NCI-H1105 treated with DMSO at 0.1 percent for 48 hours (cell line): ENCODE measurements around the gene UBFD1.
"Not testable (repeated sequence)": the region's sequence is repeated elsewhere in the genome, so short reads cannot be mapped to it uniquely, and the experiment has no call there.

ENCODE experiments used
- DNase-seq: peaks from one replicate; lab custom pipeline; 2025; lab: John Stamatoyannopoulos, UW

Gene UBFD1, protein sequence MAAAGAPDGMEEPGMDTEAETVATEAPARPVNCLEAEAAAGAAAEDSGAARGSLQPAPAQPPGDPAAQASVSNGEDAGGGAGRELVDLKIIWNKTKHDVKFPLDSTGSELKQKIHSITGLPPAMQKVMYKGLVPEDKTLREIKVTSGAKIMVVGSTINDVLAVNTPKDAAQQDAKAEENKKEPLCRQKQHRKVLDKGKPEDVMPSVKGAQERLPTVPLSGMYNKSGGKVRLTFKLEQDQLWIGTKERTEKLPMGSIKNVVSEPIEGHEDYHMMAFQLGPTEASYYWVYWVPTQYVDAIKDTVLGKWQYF

DNA sequence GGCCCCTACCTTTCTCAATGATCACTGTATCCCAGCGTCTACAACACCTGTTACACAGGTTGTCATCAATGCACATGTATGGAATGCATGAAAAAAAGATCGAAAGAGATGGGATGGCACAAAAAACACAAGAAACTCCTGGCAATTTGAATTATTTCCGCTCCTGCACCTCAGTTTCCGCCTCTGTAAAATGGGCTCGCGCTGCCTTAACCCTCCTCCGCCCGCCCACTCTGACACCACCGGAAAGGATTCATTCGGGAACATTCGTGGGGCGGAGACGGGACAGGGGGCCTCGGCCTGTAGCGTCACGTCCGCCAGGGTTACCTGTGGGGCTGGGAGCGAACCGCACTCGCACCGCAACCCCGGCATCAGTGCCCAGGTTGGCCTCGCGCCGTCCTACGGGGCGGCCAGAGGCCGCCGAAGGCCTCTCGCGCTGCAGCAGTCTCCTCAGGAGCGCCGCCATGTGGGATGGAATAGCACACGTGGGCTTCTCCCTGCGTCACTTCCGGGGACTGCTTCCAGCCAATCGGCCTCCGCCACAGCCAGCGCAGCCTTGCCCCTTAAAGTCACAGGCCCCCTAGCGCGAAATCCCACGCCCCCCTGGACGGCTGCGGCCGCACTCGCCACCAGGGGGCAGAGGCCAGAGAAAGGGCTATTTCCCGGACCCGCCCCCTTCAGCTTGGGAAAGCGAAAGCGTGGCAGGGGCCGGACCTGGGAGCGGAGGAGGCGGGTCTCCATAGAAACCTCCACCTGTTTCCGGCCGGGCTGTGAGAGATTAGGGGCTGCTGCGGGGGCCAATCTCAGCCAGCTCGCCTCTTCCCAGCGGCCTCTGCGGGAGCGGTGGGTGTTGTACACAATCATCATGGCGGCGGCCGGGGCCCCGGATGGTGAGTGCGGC, at the start of gene UBFD1, which contains the start of gene EARS2:
UBFD1 (plus strand) TSS at position 847 of the 898 bp plus-strand sequence; CDS start at position 863, 16 bp downstream.
EARS2 (minus strand) TSS at position 470 of the 898 bp plus-strand sequence; CDS start at position 463, 7 bp downstream.
- peak; percentile 96 for DNase-seq

DNA sequence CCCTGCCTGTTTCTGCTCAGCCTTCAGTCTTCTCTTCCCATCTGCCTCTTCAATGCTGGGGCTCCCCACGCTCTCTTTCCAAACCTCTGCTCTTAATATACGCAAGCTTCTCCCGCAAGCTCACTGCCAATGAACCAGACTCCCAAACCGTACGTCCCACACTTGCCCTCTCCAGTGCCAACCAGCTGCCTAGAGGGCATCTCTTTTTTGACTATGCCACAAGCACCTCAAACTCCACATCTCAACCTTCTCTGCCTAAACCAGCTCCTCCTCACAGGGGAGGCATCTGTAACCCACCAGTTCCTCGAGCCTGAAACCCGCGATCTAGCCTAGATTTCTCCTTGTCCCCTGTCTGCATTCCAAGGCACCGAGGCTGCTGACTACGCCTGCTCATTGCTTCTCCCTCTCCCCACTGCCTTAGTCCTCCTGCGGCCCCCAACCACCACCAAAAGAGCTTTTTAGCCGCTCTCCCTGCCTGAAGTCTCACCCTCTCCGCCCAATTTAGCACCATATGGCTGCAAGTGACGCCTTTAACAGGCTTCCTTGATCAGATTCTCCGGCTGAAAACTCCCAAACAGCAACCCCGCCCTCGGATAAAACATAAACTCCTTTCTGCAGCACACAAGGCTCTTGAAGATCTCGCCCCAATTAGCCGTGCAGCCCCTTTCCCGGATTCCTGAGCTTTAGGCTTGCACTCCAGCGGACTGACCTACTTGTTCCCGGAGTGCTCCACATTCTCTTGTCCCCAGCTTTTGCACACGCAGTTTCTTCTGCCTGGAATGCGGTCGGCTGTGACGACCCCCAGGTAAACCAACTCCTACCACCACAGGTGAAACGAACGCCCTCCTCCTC, 48.7 kb upstream of the UBFD1 start:
- no peak for DNase-seq

- no peak for DNase-seq
Measured at GRCh38 chr16:23509441-23509754, 48.1 kb upstream of the UBFD1 start.

- no peak for DNase-seq
Measured at GRCh38 chr16:23509782-23510163, 47.8 kb upstream of the UBFD1 start.

- peak; percentile 73 for DNase-seq
Measured at GRCh38 chr16:23510164-23510914, 47.2 kb upstream of the UBFD1 start, which contains the start of gene GGA2. GGA2 (minus strand) TSS chr16:23510494; CDS start chr16:23510411, 83 bp downstream.

GRCh38 chr16:23510915-23511270, 46.6 kb upstream of the UBFD1 start:
- not testable (repeated sequence) for DNase-seq

DNA sequence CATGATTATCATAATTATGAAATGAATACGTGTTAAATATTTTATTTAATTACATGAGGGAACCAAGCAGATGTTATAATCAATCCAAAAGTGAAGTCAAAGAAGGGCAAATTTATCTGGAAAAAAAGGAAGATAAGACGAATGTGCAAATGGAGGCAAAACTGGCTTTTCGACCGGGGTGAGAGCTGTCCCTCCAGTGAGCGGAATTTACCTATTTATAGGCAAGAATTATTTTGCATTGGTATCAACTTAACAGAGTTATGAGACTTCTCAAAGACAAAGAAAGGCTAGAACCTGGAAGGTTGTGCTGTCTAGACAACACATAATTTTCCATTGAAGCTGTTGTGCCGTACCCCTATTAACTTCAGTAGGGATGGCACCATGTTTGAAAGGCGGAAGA, 45.8 kb upstream of the UBFD1 start:
- no peak for DNase-seq

DNA sequence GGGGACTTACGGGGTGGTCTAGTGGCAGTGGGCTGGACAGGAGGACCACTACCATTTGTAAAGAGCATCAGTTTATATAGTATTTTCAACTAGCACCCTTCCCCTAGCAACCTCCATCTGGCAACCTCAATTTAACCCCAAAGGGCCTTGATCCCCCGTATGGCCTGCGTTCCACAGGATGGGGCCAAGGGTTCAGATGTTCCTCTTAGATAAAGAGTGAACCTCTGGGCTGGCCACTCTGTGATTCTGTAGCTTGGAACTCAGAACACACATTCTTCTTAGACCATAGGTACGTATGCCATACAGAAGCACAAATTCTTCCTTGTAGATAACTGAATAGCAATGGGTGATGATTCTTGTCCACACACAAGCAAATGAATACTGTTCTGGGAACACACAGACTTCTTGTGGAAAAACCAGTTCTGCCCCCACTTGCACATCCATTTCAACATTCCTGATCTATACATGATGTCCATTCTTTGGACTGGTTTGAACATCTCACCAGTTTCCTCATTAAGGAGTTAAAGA, 45.3 kb upstream of the UBFD1 start:
- no peak for DNase-seq

DNA sequence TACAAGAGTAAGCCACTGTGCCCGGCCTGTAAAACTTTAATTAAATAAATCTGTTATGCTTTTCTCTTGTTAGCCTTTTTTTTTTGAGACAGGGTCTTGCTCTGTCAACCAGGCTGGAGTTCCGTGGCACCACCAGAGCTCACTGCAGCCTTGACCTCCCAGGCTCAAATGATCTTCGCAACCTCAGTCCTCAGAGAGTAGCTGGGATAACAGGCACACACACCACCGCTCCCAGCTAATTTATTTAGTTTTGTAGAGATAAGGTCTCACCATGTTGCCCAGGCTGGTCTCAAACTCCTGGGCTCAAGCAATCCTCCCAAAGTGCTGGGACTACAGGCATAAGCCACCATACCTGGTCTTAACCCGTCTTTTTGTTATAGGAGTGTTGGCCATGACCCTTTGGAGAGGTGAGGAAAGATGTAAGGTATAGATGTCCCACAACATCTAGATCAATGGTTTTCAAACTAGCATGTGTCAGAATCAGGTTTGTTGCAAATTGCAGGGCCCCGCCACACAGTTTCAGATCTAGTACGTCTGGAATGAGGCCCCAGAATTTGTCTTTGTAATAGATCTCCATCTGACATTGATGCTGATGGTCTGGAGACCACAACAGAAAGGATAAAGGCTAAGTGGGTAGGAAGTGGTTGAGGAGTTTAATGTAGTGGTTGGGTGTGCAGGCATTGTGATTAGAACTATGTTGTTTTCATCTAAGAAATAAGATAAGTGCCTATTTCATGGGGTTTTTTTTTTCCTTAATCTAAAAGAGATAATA, 43.0 kb upstream of the UBFD1 start:
- DNase-seq, result no peak

DNA sequence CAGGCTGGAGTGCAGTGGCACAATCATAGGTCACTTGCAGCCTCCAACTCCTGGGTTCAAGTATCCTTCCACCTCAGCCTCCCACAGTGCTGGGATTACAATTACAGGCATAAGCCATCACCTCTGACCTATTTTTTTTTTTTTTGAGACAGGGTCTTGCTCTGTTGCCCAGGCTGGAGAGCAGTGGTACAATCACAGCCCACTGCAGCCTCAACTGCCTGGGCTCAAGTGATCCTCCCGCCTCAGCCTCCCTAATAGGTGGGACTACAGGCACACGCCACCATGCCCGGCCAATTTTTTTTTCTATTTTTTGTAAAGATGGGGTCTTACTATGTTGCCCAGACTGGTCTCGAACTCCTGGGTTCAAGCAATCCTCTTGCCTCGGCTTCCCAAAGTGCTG, 41.6 kb upstream of the UBFD1 start:
- DNase-seq, result no peak

DNA sequence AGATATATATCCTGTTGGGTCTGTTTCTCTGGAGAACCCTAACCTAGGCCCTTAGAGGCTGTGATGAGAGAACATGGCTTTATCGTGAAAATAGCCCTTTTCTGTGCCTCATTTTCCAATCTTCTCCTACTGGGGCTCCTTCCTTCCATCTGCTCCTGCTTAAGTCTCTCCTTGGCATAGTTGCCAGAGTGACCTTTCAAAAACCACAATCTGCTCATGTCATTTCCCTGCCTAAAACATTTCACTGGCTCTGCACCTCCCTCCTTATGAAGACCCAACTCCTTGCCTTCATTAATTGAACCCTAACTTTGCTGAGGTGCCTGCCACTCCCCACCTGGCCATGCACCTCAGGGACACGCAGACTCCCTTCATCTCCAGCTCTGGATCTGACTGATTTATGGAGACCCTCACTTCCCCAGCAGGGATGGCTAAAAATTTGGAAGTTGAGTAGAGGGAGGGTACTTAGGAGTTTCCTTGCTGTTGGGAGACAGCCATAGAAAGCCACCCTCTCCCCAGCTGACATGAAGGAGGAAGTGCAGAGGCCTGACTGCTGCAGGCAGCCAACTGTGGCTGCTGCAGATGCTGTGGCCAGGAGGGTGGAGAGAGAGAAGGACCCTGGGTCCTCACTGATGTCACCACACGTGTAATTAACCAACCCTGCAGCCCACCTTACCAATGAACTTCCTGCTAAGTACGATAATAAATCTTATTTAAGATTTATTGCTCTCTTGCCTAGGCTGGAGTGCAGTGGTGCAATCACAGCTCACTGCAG, 41.0 kb upstream of the UBFD1 start:
- no peak for DNase-seq

- DNase-seq, result no peak
Measured at GRCh38 chr16:23518435-23518891, 39.1 kb upstream of the UBFD1 start.

- no peak for DNase-seq
Measured at GRCh38 chr16:23519282-23519681, 38.2 kb upstream of the UBFD1 start.

DNA sequence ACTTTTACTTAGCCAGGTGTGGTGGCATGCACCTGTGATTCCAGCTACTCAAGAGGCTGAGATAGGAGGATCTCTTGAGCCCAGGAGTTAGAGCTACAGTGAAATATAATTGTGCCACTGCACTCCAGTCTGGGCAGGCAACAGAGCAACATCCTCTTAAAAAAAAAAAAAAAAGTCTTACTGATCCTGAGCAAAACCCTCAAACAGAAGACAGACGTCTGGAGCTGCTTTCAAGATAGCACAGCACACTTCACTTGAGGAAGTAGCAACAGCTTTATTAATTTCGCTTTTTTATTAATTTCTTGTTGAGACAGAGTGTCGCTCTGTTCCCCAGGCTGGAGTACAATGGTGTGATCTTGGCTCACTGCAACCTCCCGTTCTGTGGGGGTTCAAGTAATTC, 37.0 kb upstream of the UBFD1 start:
- no peak for DNase-seq

GRCh38 chr16:23521037-23521743, 36.3 kb upstream of the UBFD1 start:
- DNase-seq, result no peak

DNA sequence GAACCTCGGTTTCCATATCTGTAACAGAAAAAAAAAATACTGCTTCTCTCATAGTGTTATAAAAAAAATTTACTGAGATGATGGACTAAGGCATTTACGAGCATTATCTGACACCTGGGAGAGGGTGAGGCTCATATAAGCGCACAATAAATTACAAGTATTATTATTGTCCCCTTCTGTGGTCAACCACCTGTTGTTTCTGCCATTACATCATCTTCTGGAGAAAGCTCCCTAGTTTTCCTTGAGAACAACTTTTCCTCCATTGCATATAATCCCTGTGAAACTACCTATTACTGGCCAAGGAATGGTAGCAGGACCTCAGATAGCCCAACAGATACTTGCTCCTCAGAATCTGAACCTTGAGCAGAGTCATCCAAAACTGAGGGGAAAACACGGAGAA, 35.6 kb upstream of the UBFD1 start:
- DNase-seq, result no peak

DNA sequence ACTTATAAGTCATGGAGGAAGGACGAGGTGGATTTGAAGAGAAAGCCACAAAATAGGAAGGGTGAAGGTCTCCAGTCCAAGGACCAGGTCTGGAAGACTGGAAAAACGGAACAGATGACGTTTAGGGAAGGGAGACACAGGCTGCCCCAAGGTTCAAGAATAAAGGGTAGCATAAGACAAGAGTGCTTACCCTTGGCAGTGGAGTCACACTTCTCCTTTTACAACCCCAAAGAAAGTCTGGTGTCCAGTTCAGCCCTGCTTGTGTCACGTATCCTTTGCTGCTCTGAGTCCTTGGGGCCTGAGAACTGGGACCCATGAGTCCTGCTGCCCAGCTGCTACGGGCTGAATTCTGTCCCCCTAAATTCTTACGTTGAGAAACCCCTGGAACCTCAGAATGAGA, 34.2 kb upstream of the UBFD1 start:
- DNase-seq, result no peak

GRCh38 chr16:23523876-23524385, 33.6 kb upstream of the UBFD1 start:
- no peak for DNase-seq

DNA sequence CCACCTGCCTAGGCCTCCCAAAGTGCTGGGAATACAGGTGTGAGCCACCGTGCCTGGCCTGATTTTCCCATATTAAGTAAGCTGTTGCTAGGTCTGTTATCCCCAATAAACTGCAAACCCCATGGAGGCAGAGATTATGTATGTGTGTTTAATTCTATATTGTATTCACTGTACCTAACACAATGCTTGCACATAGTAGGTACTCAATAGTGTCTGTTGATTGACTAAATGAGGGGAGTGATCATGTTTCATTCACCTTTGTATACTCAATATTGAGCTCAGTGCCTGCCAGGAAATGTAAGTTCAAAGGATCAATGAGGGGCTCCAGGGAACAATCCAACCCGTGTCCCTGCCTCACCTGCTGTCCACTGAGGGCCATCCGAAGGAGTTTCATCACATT, 32.6 kb upstream of the UBFD1 start:
- DNase-seq, result no peak
